Neural cell (in vitro differentiated cells): ENCODE results near the gene CRHR1. TPM values are rescaled to one million over a fixed set of nuclear protein-coding genes. Genes with fewer than 3 reads are reported as not detected.

Experiments used
- H2AFZ ChIP-seq: fragments of 200-600, 300-800 bp; sonication (generic), shearing (Covaris generic); 2 replicates; pipeline ENCODE4 v1.6.0; 2014; ENCODE audit warnings: low read depth, mild to moderate bottlenecking, antibody characterized with exemption, low read length, moderate library complexity
- H3F3A ChIP-seq: fragments of 200-600 bp; shearing (Covaris generic); 2 replicates; pipeline ENCODE4 v1.6.1; 2016; ENCODE audit warnings: mild to moderate bottlenecking, moderate library complexity, mixed read lengths, antibody characterized with exemption, low read length; ENCODE audit not compliant: insufficient read depth, poor library complexity, severe bottlenecking
- H3K27ac ChIP-seq: fragments of 200-600, 300-800 bp; sonication (generic), shearing (Covaris generic); 2 replicates; pipeline ENCODE4 v1.5.1; 2014; ENCODE audit warnings: mild to moderate bottlenecking, low read length, moderate library complexity
- H3K27me3 ChIP-seq: fragments of 300-800, 200-600 bp; sonication (generic), shearing (Covaris generic); 2 replicates; pipeline ENCODE4 v1.6.0; 2014; ENCODE audit warnings: mild to moderate bottlenecking, low read depth, low read length, moderate library complexity; ENCODE audit not compliant: insufficient read depth
- H3K36me3 ChIP-seq: fragments of 300-800, 200-600 bp; sonication (generic), shearing (Covaris generic); 2 replicates; pipeline ENCODE4 v1.5.1; 2014; ENCODE audit warnings: mild to moderate bottlenecking, antibody characterized with exemption, low read length, moderate library complexity; ENCODE audit not compliant: insufficient read depth
- H3K4me2 ChIP-seq: fragments of 300-800, 200-600 bp; sonication (generic), shearing (Covaris generic); 2 replicates; pipeline ENCODE4 v1.6.0; 2014; ENCODE audit warnings: mild to moderate bottlenecking, low read length
- H3K4me3 ChIP-seq: fragments of 300-800, 200-600 bp; sonication (generic), shearing (Covaris generic); 2 replicates; pipeline ENCODE4 v1.5.1; 2014; ENCODE audit warnings: mild to moderate bottlenecking, low read length, moderate library complexity
- H3K79me2 ChIP-seq: fragments of 200-600 bp; shearing (Covaris generic); replicated peaks from 2 replicates; pipeline ENCODE4 v1.6.0; 2014; ENCODE audit warnings: mild to moderate bottlenecking, low read length, moderate library complexity; ENCODE audit not compliant: insufficient read depth
- H3K9ac ChIP-seq: fragments of 300-800, 200-600 bp; sonication (generic), shearing (Covaris generic); 2 replicates; pipeline ENCODE4 v1.6.1; 2016; ENCODE audit warnings: mild to moderate bottlenecking, low read length, mixed read lengths
- H3K9me2 ChIP-seq: fragments of 200-600 bp; shearing (Covaris generic); 2 replicates; pipeline ENCODE4 v1.6.1; 2016; ENCODE audit warnings: mild to moderate bottlenecking, low read length, mixed read lengths; ENCODE audit not compliant: insufficient read depth
- H3K9me3 ChIP-seq: fragments of 200-600, 300-800 bp; sonication (generic), shearing (Covaris generic); 2 replicates; pipeline ENCODE4 v1.6.1; 2016; ENCODE audit warnings: mild to moderate bottlenecking, mixed run types, low read length, moderate library complexity, mixed read lengths
- H4K20me1 ChIP-seq: fragments of 200-600 bp; shearing (Covaris generic); 2 replicates; pipeline ENCODE4 v1.6.1; 2016; ENCODE audit warnings: mild to moderate bottlenecking, mixed run types; ENCODE audit not compliant: insufficient read depth
- CTCF ChIP-seq: fragments of 450-650 bp; IDR thresholded peaks from 2 replicates; pipeline ENCODE4 v1.5.1; 2014; ENCODE audit warnings: antibody characterized with exemption, mild to moderate bottlenecking, moderate library complexity; ENCODE audit not compliant: poor library complexity, severe bottlenecking
- EP300 ChIP-seq: fragments of 450-650 bp; conservative IDR thresholded peaks from 2 replicates; pipeline ENCODE4 v1.6.1; 2014; ENCODE audit warnings: antibody characterized with exemption, mild to moderate bottlenecking, moderate library complexity; ENCODE audit not compliant: poor library complexity, severe bottlenecking
- EZH2 ChIP-seq: fragments of 200-600, 300-800 bp; shearing (Covaris generic), sonication (generic); IDR thresholded peaks from 2 replicates; pipeline ENCODE4 v1.6.1; 2014; ENCODE audit warnings: antibody characterized with exemption, low read length, borderline replicate concordance, mild to moderate bottlenecking; ENCODE audit not compliant: insufficient read depth, poor library complexity, severe bottlenecking
- MXI1 ChIP-seq: fragments of 450-650 bp; conservative IDR thresholded peaks from 2 replicates; pipeline ENCODE4 v1.6.1; 2014; ENCODE audit warnings: antibody characterized with exemption, mild to moderate bottlenecking; ENCODE audit not compliant: poor library complexity, severe bottlenecking
- POLR2AphosphoS5 ChIP-seq: IDR thresholded peaks from 2 replicates; pipeline ENCODE4 v1.6.1; 2012
- RAD21 ChIP-seq: fragments of 450-650 bp; conservative IDR thresholded peaks from 2 replicates; pipeline ENCODE4 v1.6.1; 2014; ENCODE audit warnings: antibody characterized with exemption, mild to moderate bottlenecking, moderate library complexity
- REST ChIP-seq: IDR thresholded peaks from 2 replicates; pipeline ENCODE4 v1.6.1; 2012; ENCODE audit warnings: borderline replicate concordance
- SMC3 ChIP-seq: fragments of 450-650 bp; conservative IDR thresholded peaks from 2 replicates; pipeline ENCODE4 v1.6.1; 2014; ENCODE audit warnings: antibody characterized with exemption, mild to moderate bottlenecking, moderate library complexity; ENCODE audit not compliant: poor library complexity
- TAF1 ChIP-seq: IDR thresholded peaks from 2 replicates; pipeline ENCODE4 v1.6.1; 2012; ENCODE audit warnings: low read depth
- polyA plus RNA-seq: library from polyadenylated mRNA; depleted of rRNA; stranded (reverse); fragments of >200 nt; gene quantifications from 2 replicates; pipeline ENCODE4 v1.2.3, GENCODE V29; 2014

The CRHR1 gene
- polyA plus RNA-seq, 1 donor from 2014 or later = 4.5 TPM

GRCh38 chr17:45814622-45815606 lies 30.8 kb downstream of the CRHR1 start:
- H2AFZ ChIP-seq = no peak overlapping the region
- no peaks in the 10 kb centered on the region for H3K27me3 ChIP-seq
- no peaks in the 10 kb centered on the region for H3K9me2 ChIP-seq
- no peak overlapping the region for H3K4me2 ChIP-seq
- no peaks in the 10 kb centered on the region for H3F3A ChIP-seq
- no peaks in the 10 kb centered on the region for H3K36me3 ChIP-seq
- H3K9me3 ChIP-seq = no peaks in the 10 kb centered on the region
- no peak overlapping the region for H3K27ac ChIP-seq
- no peak for TF ChIP-seq SMC3
- no peak for TF ChIP-seq EZH2
- TF ChIP-seq RAD21 = no peak
- no peak for TF ChIP-seq TAF1
- TF ChIP-seq MXI1 = no peak
- H3K4me3 ChIP-seq = no peak overlapping the region
- no peaks in the 10 kb centered on the region for H3K79me2 ChIP-seq
- no peak overlapping the region for H3K9ac ChIP-seq
- H4K20me1 ChIP-seq = no peaks in the 10 kb centered on the region

GRCh38 chr17:45815752-45816151 lies 31.6 kb downstream of the CRHR1 start:
- Histone ChIP-seq H3K4me3 (no peak overlapping the region), H3K27me3 (no peaks in the 10 kb centered on the region)

More at GRCh38 chr17:45815752-45816151, 31.6 kb downstream of the CRHR1 start:
- Histone ChIP-seq H3F3A (no peaks in the 10 kb centered on the region), H3K4me2 (no peak overlapping the region), H3K9me3 (no peaks in the 10 kb centered on the region), H2AFZ (no peak overlapping the region), H3K9ac (no peak overlapping the region), H3K79me2 (no peaks in the 10 kb centered on the region), H4K20me1 (no peaks in the 10 kb centered on the region), H3K9me2 (no peaks in the 10 kb centered on the region), H3K27ac (no peak overlapping the region), H3K36me3 (no peaks in the 10 kb centered on the region)
- TF ChIP-seq SMC3 = no peak
- TF ChIP-seq CTCF = no peak
- TF ChIP-seq EZH2 = no peak
- no peak for TF ChIP-seq RAD21
- TF ChIP-seq REST = no peak
- TF ChIP-seq TAF1 = no peak
- no peak for TF ChIP-seq POLR2AphosphoS5
- TF ChIP-seq MXI1 = no peak
- TF ChIP-seq EP300 = no peak
